Panc1 (cell line): ENCODE data around the gene PAX3. TPM values are rescaled to one million over a fixed set of nuclear protein-coding genes. Genes with fewer than 3 reads are reported as not detected.
A peak's percentile ranks its signal among the peaks of the same experiment; 100 is the strongest.

Experiments
- ATAC-seq: fragments of 200-7000 bp; cut with Tn5 transposase; 2 replicates; pipeline ENCODE4 v1.9.1; 2020; ENCODE audit warnings: mild to moderate bottlenecking, moderate library complexity
- Bru-seq: library from RNA; stranded (reverse); fragments of 400-500 nt; gene quantifications from one replicate; lab custom pipeline; 2021; lab: Mats Ljungman, UMichigan
- BruChase-seq, 2 experiments: library from RNA; stranded (reverse); fragments of 400-500 nt; gene quantifications; one replicate each; lab custom pipeline; 2021; lab: Mats Ljungman, UMichigan
- BruUV-seq: library from RNA; stranded (reverse); fragments of 400-500 nt; replicated peaks from 2 replicates; lab custom pipeline; 2021; lab: Mats Ljungman, UMichigan
- CTCF ChIA-PET: fragments of 300-600 bp; sonication (Branson Sonifier 250); formaldehyde crosslinking; loops from one replicate; lab custom pipeline; 2022; ENCODE audit warnings: antibody characterized with exemption; lab: Charles Lee
- POLR2A ChIA-PET: fragments of 300-600 bp; sonication (Branson Sonifier 250); formaldehyde crosslinking; loops from one replicate; lab custom pipeline; 2022; ENCODE audit warnings: antibody characterized with exemption; lab: Charles Lee
- DNase-seq: peaks from one replicate; pipeline ENCODE4 v3.0.0-alpha.2; 2010; ENCODE audit warnings: low read depth, low spot score
- H3K27ac ChIP-seq: 2 replicates; pipeline ENCODE4 v1.5.1; 2011; ENCODE audit warnings: mild to moderate bottlenecking, low read length, inconsistent platforms
- H3K27me3 ChIP-seq: fragments of 200-500 bp; sonication (Bioruptor generic); 2 replicates; pipeline ENCODE4 v1.6.0; 2014; ENCODE audit warnings: low read length, inconsistent platforms; ENCODE audit not compliant: control insufficient read depth, insufficient read depth
- H3K36me3 ChIP-seq: fragments of 200-500 bp; sonication (Bioruptor generic); 2 replicates; pipeline ENCODE4 v1.5.1; 2014; ENCODE audit warnings: inconsistent platforms, mild to moderate bottlenecking, low read length, moderate library complexity; ENCODE audit not compliant: control insufficient read depth, insufficient read depth
- H3K4me1 ChIP-seq: 2 replicates; pipeline ENCODE4 v1.5.1; 2011; ENCODE audit warnings: inconsistent platforms, mild to moderate bottlenecking, low read length, moderate library complexity; ENCODE audit not compliant: control insufficient read depth, insufficient read depth
- H3K4me3 ChIP-seq, 2 experiments: 2 replicates each; pipeline ENCODE4 v1.5.1; 2011 to 2012; ENCODE audit warnings: low read depth in 2 of 2, low read length in 2 of 2, mild to moderate bottlenecking in 2 of 2, inconsistent platforms in 1 of 2, moderate library complexity in 1 of 2
- H3K9me3 ChIP-seq: fragments of 200-500 bp; sonication (Bioruptor generic); 2 replicates; pipeline ENCODE4 v1.5.1; 2014; ENCODE audit warnings: low read depth, mild to moderate bottlenecking, inconsistent platforms, low read length, moderate library complexity; ENCODE audit not compliant: control insufficient read depth, insufficient read depth
- CTCF ChIP-seq: fragments of 450-650 bp; IDR thresholded peaks from 2 replicates; pipeline ENCODE4 v1.5.1; 2017; ENCODE audit warnings: mild to moderate bottlenecking
- POLR2AphosphoS5 ChIP-seq: IDR thresholded peaks from 2 replicates; pipeline ENCODE4 v1.6.1; 2012; ENCODE audit warnings: mild to moderate bottlenecking, low read depth, low read length, moderate library complexity
- REST ChIP-seq, 2 experiments: IDR thresholded peaks; 2 replicates each; pipeline ENCODE4 v1.6.1; 2011 to 2012; ENCODE audit warnings: low read depth in 2 of 2, control low read depth in 1 of 2, low read length in 1 of 2, mild to moderate bottlenecking in 1 of 2, moderate library complexity in 1 of 2; ENCODE audit not compliant: insufficient read depth in 1 of 2
- SIN3A ChIP-seq: IDR thresholded peaks from 2 replicates; pipeline ENCODE4 v1.6.1; 2012; ENCODE audit warnings: low read depth, mild to moderate bottlenecking, low read length, moderate library complexity, borderline replicate concordance; ENCODE audit not compliant: insufficient read depth
- TCF7L2 ChIP-seq: IDR thresholded peaks from 2 replicates; pipeline ENCODE4 v1.6.1; 2011; ENCODE audit warnings: mild to moderate bottlenecking, low read depth, low read length, inconsistent platforms
- in situ Hi-C: cut with HindIII; loops from 2 replicates; pipeline ENCODE4 v1.10.0; 2016; ENCODE audit warnings: low sequenced_read_pairs, low pct_unique_long_range_greater_than_20kb
- intact Hi-C: fragments of 100-400 bp; cut with micrococcal nuclease; formaldehyde crosslinking; loops from one replicate; pipeline ENCODE4 v1.10.0; 2022; ENCODE audit not compliant: unreplicated experiment
- long read RNA-seq: library from polyadenylated mRNA; unstranded; transcript quantifications from one replicate; pipeline ENCODE4 v2.0.0, GENCODE V29; 2021; ENCODE audit not compliant: unreplicated experiment
- polyA plus RNA-seq: library from polyadenylated mRNA; unstranded; fragments of >200 nt; gene quantifications from one replicate; pipeline ENCODE4 v1.2.1, GENCODE V29; 2012; ENCODE audit warnings: missing spikeins; ENCODE audit not compliant: insufficient read length
- total RNA-seq: library from RNA; stranded (reverse); gene quantifications from one replicate; pipeline ENCODE4 v1.2.1, GENCODE V29; 2021; ENCODE audit not compliant: unreplicated experiment

The PAX3 gene
- not detected for total RNA-seq
- not detected for polyA plus RNA-seq
- not detected for Bru-seq, nascent RNA
- not detected for BruChase-seq, experiment 1, labeled RNA remaining after a 2-hour chase
- percentile 2 among the genes with signal in this experiment for BruChase-seq, experiment 2, labeled RNA remaining after a 6-hour chase
- long read RNA-seq = 0 reads

- TF ChIP-seq SIN3A (no peak), CTCF (no peak), POLR2AphosphoS5 (no peak), TCF7L2 (no peak), REST (IDR thresholded peaks at IDR 0.05; ENCODE audit: insufficient read depth in 1 of 2, low read depth in 2 of 2, low read length in 1 of 2) (no peak)
- BruUV-seq = no TSS peak
- CTCF ChIA-PET = no interaction called here
- no peak within 1 kb of the TSS for H3K27ac ChIP-seq
- peaks cover 8% of the 10 kb centered on the region; the same call in 1 of the 2 replicates for H3K27me3 ChIP-seq
- ATAC-seq = no peak
- intact Hi-C loops = no loop called here
- POLR2A ChIA-PET = interaction anchor here (0.7 kb wide), 1 partner anchor 41 kb away, joined by 3 read pairs; no protein-coding TSS in a partner anchor
- in situ Hi-C loops = no loop called here
- H3K36me3 ChIP-seq = no peaks in the 10 kb centered on the region
- no peaks in the 10 kb centered on the region for H3K9me3 ChIP-seq
- H3K4me1 ChIP-seq = peaks cover 7% of the 10 kb centered on the region; the same call in 1 of the 2 replicates
- DNase-seq = no peak
- H3K4me3 ChIP-seq = no peak within 1 kb of the TSS
These were observed at the start of gene PAX3 for GRCh38 chr2:222298311-222299150. Gene PAX3, minus strand, starts transcription at chr2:222298998. Its CDS starts 383 bp downstream, at chr2:222298615.

GRCh38 chr2:222341331-222341730, 42.5 kb upstream of the PAX3 start:
- BruUV-seq = no TSS peak
- Histone ChIP-seq H3K4me1 (no peaks in the 10 kb centered on the region), H3K4me3 (no peak overlapping the region), H3K27ac (no peak overlapping the region), H3K27me3 (no peaks in the 10 kb centered on the region), H3K9me3 (no peaks in the 10 kb centered on the region), H3K36me3 (no peaks in the 10 kb centered on the region)
- POLR2A ChIA-PET = no interaction called here
- intact Hi-C loops (no loop called here), in situ Hi-C loops (no loop called here)
- DNase-seq (no peak), ATAC-seq (no peak)
- CTCF ChIA-PET = no interaction called here
- no peak for TF ChIP-seq SIN3A
- no peak for TF ChIP-seq POLR2AphosphoS5
- TF ChIP-seq CTCF = no peak
- no peak for TF ChIP-seq REST (IDR thresholded peaks at IDR 0.05; ENCODE audit: insufficient read depth in 1 of 2, low read depth in 2 of 2, low read length in 1 of 2)
- TF ChIP-seq TCF7L2 = no peak
